Activated B cell treated with CpG ODN at 0.5 μM for 24 hours (primary cell): Measurements from ENCODE around the gene TRMT2A. TPM values are rescaled to one million over a fixed set of nuclear protein-coding genes. Genes with fewer than 3 reads are reported as not detected.

ENCODE experiments used
- ATAC-seq: fragments of 200-7000 bp; cut with Tn5 transposase; one replicate; pipeline ENCODE4 v1.10.0; 2021; ENCODE audit warnings: low read depth, mild to moderate bottlenecking, moderate library complexity
- CTCF ChIA-PET: fragments of 350-600 bp; sonication (Branson Sonifier 250); formaldehyde crosslinking; loops from one replicate; lab custom pipeline; 2021; ENCODE audit warnings: antibody characterized with exemption; lab: Charles Lee
- POLR2A ChIA-PET: fragments of 350-600 bp; sonication (Branson Sonifier 250); formaldehyde crosslinking; loops from one replicate; lab custom pipeline; 2021; ENCODE audit warnings: antibody characterized with exemption; lab: Charles Lee
- DNase-seq: peaks from one replicate; pipeline ENCODE4 v3.0.0; 2022
- H3K27ac Mint-ChIP-seq: one replicate; pipeline ENCODE4 v1.8.0; 2020; ENCODE audit warnings: mixed read lengths
- H3K27me3 Mint-ChIP-seq: one replicate; pipeline ENCODE4 v1.8.0; 2021; ENCODE audit warnings: mixed read lengths
- H3K36me3 Mint-ChIP-seq: one replicate; pipeline ENCODE4 v1.8.0; 2021; ENCODE audit warnings: low read depth, mixed read lengths
- H3K4me1 Mint-ChIP-seq: one replicate; pipeline ENCODE4 v1.8.0; 2021; ENCODE audit warnings: mixed read lengths
- H3K4me3 Mint-ChIP-seq: one replicate; pipeline ENCODE4 v1.8.0; 2020; ENCODE audit warnings: mild to moderate bottlenecking, mixed read lengths
- H3K9me3 Mint-ChIP-seq: one replicate; pipeline ENCODE4 v1.8.0; 2020; ENCODE audit warnings: mixed read lengths
- CTCF ChIP-seq: fragments of 200-600 bp; IDR thresholded peaks from one replicate; pipeline ENCODE4 v1.8.0; 2022; ENCODE audit warnings: antibody characterized with exemption, mild to moderate bottlenecking
- intact Hi-C: fragments of 100-400 bp; cut with micrococcal nuclease; formaldehyde crosslinking; loops from one replicate; pipeline ENCODE4 v1.15.1; 2024
- total RNA-seq: library from RNA; stranded (reverse); gene quantifications from 2 replicates; pipeline ENCODE4 v1.2.3, GENCODE V29; 2022

TRMT2A gene
- total RNA-seq, 1 donor from 2014 or later, result 91.7 TPM

GRCh38 chr22:20105456-20106204, 11.4 kb downstream of the TRMT2A start:
- ChIA-PET POLR2A (no interaction called here), CTCF (no interaction called here)
- no peak overlapping the region for H3K4me3 Mint-ChIP-seq
- TF ChIP-seq CTCF, result no peak
- DNase-seq (no peak), ATAC-seq (no peak)
- peaks cover 57% of the 10 kb centered on the region for H3K36me3 Mint-ChIP-seq
- H3K9me3 Mint-ChIP-seq, result no peaks in the 10 kb centered on the region
- intact Hi-C loops, result no loop called here
- H3K27ac Mint-ChIP-seq, result no peak overlapping the region
- peaks cover 6% of the 10 kb centered on the region for H3K4me1 Mint-ChIP-seq
- no peaks in the 10 kb centered on the region for H3K27me3 Mint-ChIP-seq

GRCh38 chr22:20102203-20102780, 14.7 kb downstream of the TRMT2A start:
- no peak for ATAC-seq
- DNase-seq, result no peak
- CTCF ChIA-PET, result no interaction called here
- Mint-ChIP-seq H3K9me3 (no peaks in the 10 kb centered on the region), H3K27me3 (no peaks in the 10 kb centered on the region), H3K36me3 (peaks cover 63% of the 10 kb centered on the region), H3K27ac (no peak overlapping the region), H3K4me3 (no peak overlapping the region), H3K4me1 (peaks cover 6% of the 10 kb centered on the region)
- intact Hi-C loops, result no loop called here
- TF ChIP-seq CTCF, result no peak
- POLR2A ChIA-PET, result no interaction called here

GRCh38 chr22:20101638-20102037, 15.4 kb downstream of the TRMT2A start:
- H3K4me1 Mint-ChIP-seq, result peaks cover 6% of the 10 kb centered on the region
- ATAC-seq (no peak), DNase-seq (no peak)
- peaks cover 62% of the 10 kb centered on the region for H3K36me3 Mint-ChIP-seq
- intact Hi-C loops, result no loop called here
- no peak for TF ChIP-seq CTCF
- no peak overlapping the region for H3K27ac Mint-ChIP-seq
- H3K9me3 Mint-ChIP-seq, result peaks cover under 1% of the 10 kb centered on the region
- CTCF ChIA-PET, result no interaction called here
- H3K4me3 Mint-ChIP-seq, result no peak overlapping the region
- no peaks in the 10 kb centered on the region for H3K27me3 Mint-ChIP-seq
- POLR2A ChIA-PET, result no interaction called here

- ChIA-PET POLR2A (no interaction called here), CTCF (no interaction called here)
- H3K9me3 Mint-ChIP-seq, result peaks cover 2% of the 10 kb centered on the region
- TF ChIP-seq CTCF, result no peak
- intact Hi-C loops, result no loop called here
- ATAC-seq, result no peak
- no peaks in the 10 kb centered on the region for H3K27me3 Mint-ChIP-seq
- no peak for DNase-seq
- peaks cover 6% of the 10 kb centered on the region for H3K4me1 Mint-ChIP-seq
- H3K4me3 Mint-ChIP-seq, result no peak overlapping the region
- no peak overlapping the region for H3K27ac Mint-ChIP-seq
- peaks cover 69% of the 10 kb centered on the region for H3K36me3 Mint-ChIP-seq
These were observed 17.8 kb downstream of the TRMT2A start for GRCh38 chr22:20099099-20099711.
